T-helper 17 cell (primary cell): ENCODE data around the gene SLC7A8. TPM values are rescaled to one million over a fixed set of nuclear protein-coding genes. Genes with fewer than 3 reads are reported as not detected.

Experiments used
- ATAC-seq: fragments of 150-1000 bp; cut with Tn5 transposase; 2 replicates; pipeline ENCODE4 v1.10.0; 2021; ENCODE audit warnings: mild to moderate bottlenecking, moderate library complexity
- DNase-seq, 3 donors: peaks; one replicate each; pipeline versions ENCODE4 v3.0.0 to v3.0.0-alpha.2; 2020 to 2021
- H3K9me3 ChIP-seq: one replicate; pipeline ENCODE4 v1.7.0; 2013; ENCODE audit warnings: low read length, mild to moderate bottlenecking; ENCODE audit not compliant: control insufficient read depth, poor library complexity, severe bottlenecking
- H3K27ac Mint-ChIP-seq: one replicate; pipeline ENCODE4 v1.8.0; 2022; ENCODE audit warnings: mild to moderate bottlenecking, moderate library complexity, mixed read lengths
- H3K27me3 Mint-ChIP-seq: one replicate; pipeline ENCODE4 v1.8.0; 2022; ENCODE audit warnings: mixed read lengths
- H3K36me3 Mint-ChIP-seq: one replicate; pipeline ENCODE4 v1.8.0; 2022; ENCODE audit warnings: low read depth, mixed read lengths
- H3K4me1 Mint-ChIP-seq: one replicate; pipeline ENCODE4 v1.8.0; 2022; ENCODE audit warnings: mild to moderate bottlenecking, mixed read lengths
- H3K4me3 Mint-ChIP-seq: one replicate; pipeline ENCODE4 v1.8.0; 2022; ENCODE audit warnings: mild to moderate bottlenecking, moderate library complexity, mixed read lengths
- total RNA-seq, 4 donors: library from RNA in 2 of 4; stranded (reverse) in 2 of 4; gene quantifications; one replicate each; pipeline ENCODE4 v1.2.3 and lab custom pipeline; 2022 to 2026

SLC7A8 gene
- total RNA-seq, 2 donors from 2014 or later, result 2.0 to 2.5 TPM

DNA sequence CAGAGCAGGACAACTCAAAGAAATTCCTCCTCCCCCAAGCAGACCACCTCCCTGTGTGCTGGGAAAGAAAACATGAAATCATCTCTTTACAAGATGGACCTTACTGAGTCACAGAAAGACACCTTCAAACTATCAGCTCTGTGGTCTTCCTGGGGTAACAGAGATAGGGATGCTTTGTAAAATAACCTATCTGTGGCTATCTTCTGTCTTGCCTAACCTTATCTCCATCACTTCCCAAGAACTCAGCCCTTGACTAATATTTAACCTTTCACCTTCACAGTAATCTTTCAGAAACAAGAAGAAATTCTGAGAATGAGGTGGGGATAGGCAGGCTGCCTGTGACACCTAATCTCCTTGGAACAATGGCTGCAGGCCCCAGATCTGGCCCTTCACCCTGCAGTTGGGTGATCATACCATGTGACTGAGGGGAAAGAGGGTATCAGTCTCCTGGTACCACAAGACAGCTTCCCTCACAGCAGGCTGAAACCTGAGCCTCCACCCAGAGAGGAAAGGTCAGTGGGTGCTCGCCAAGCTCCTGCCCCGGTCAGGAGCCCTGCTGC is 37.0 kb downstream of the SLC7A8 start:
- no peak overlapping the region for H3K4me3 Mint-ChIP-seq
- ATAC-seq, result no peak
- no peak for DNase-seq
- H3K4me1 Mint-ChIP-seq, result peaks cover 2% of the 10 kb centered on the region
- H3K9me3 ChIP-seq, result no peaks in the 10 kb centered on the region
- H3K27me3 Mint-ChIP-seq, result peaks cover 44% of the 10 kb centered on the region
- peaks cover 5% of the 10 kb centered on the region for H3K36me3 Mint-ChIP-seq
- H3K27ac Mint-ChIP-seq, result no peak overlapping the region

DNA sequence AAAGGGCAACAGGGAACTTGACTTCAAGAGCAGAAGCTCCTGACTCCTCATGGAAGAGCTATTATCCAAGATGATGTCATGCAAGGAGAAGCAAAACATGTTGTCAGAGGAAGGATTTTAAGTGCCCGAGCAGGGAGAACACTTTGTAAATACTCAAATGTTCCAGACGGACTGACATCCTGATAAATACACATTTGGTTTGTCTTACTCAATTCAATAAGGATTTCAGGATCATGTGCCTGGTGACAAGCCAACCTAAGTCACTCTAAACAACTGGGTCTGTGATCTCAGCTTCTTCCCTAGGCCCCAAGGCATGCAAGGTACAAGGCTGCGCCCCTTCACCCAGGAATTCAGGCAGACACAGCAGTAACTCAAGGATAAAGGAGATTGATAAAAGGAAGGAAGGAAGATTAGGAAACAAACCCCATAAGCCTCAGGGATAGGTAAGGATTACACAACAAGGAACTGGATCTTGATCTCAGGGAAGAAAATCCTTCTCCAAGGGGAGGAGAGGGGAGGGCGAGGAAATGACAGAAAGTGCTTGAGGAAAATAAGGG is 37.6 kb downstream of the SLC7A8 start:
- Mint-ChIP-seq H3K4me1 (peaks cover 2% of the 10 kb centered on the region), H3K27ac (no peak overlapping the region), H3K4me3 (no peak overlapping the region), H3K36me3 (peaks cover 5% of the 10 kb centered on the region), H3K27me3 (peaks cover 38% of the 10 kb centered on the region)
- no peaks in the 10 kb centered on the region for H3K9me3 ChIP-seq
- DNase-seq (no peak), ATAC-seq (no peak)

DNA sequence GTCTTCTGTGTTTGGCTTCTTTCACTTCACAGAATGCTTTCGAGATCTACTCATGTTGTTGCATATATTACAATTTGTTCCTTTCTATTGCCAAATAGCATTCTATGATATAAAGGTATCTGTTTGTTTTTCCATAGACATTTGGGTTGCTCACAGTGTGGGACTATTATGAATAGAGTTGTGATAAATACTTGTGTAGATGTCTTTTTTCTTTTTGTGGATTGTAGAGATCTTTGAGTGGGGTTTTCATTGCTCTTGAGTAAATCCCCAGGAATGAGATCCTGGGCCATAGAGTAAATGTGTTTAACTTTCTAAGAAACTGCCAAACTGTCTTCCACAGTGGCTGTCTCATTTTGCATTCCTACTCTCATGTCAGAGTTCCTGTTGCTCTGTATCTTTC is 39.5 kb downstream of the SLC7A8 start:
- no peaks in the 10 kb centered on the region for H3K9me3 ChIP-seq
- H3K27ac Mint-ChIP-seq, result no peak overlapping the region
- peaks cover 2% of the 10 kb centered on the region for H3K4me1 Mint-ChIP-seq
- ATAC-seq (no peak), DNase-seq (no peak)
- peaks cover 3% of the 10 kb centered on the region for H3K36me3 Mint-ChIP-seq
- H3K27me3 Mint-ChIP-seq, result peaks cover 31% of the 10 kb centered on the region
- no peak overlapping the region for H3K4me3 Mint-ChIP-seq

DNA sequence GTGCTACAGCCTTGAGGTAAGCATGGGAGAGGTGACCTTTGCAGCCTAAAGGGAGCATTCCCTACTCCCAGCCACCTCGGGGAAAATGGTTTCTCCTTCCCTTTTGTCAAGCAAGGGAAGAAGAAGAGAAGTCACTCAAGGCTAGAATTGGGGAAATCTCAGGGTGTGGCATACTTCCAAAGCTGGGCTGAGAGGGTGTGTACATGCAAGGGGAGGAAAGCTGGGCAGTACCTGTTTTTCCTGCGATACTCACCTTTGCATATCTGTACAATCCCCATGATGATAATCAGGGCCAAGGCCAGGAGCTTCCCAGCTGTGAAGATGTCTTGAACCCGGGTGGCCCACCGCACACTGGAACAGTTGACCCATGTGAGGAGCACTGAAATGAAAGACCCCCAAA is 40.6 kb downstream of the SLC7A8 start:
- ATAC-seq, result no peak
- Mint-ChIP-seq H3K4me3 (no peak overlapping the region), H3K27me3 (peaks cover 26% of the 10 kb centered on the region), H3K27ac (no peak overlapping the region), H3K36me3 (peaks cover 3% of the 10 kb centered on the region), H3K4me1 (peaks cover 2% of the 10 kb centered on the region)
- no peaks in the 10 kb centered on the region for H3K9me3 ChIP-seq
- DNase-seq, result no peak

DNA sequence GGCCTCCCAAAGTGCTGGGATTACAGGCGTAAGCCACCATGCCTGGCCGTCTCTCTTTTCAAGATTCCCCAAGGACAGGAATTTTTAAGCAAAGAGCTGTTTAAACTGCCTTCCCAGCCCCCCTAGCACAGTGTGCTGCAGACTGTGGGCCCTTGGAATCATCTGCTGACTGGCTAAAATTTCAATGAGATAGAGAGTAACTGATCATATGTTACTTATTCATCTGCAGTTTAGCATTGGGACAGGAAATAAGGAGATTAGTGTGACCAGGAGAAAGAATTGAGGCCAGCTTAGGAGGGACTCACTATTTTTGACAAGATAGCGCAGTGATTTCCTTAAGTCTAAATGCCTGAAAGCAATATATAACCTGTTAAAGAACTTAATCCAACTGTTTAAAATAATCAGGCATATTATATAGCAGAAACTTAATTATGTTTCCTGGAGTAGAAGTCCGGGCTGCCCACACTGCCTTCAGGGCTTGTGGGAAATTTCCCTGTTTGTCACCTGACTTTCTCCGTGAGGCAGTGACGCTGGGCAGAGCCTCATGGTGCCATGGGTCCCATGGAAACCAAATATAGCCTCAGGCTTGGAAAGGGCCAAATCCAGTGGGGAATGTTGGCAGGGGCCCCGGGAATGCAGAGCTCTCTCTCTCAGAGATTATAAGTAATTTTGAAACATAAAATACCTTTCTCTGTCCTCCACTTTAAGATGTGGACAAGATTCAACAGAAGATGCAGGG is 41.6 kb downstream of the SLC7A8 start:
- Mint-ChIP-seq H3K27me3 (peaks cover 18% of the 10 kb centered on the region), H3K4me3 (no peak overlapping the region), H3K4me1 (peaks cover 2% of the 10 kb centered on the region), H3K36me3 (peaks cover under 1% of the 10 kb centered on the region), H3K27ac (no peak overlapping the region)
- ATAC-seq (no peak), DNase-seq (no peak)
- no peaks in the 10 kb centered on the region for H3K9me3 ChIP-seq

DNA sequence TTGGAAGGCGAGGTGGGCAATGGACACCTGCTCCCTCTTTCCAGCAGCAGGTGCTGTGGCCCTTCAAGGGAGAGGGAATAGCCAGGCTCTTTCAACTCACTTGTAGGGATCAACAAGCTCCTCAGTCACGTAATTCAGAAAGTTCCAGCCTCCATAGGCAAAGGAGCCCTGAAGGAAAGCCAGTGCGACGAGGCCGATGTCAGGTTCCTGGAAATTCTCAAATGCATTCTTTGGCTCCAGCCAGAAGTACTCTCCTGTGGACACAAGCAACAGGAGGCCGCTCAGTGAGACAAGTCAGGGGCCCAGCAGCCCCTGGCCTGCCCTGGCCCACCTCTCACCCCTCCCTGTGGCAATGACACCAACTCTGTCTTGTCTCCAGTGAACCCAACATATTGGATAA is 43.1 kb downstream of the SLC7A8 start:
- Mint-ChIP-seq H3K27ac (no peak overlapping the region), H3K4me1 (peaks cover 2% of the 10 kb centered on the region), H3K27me3 (peaks cover 11% of the 10 kb centered on the region), H3K36me3 (no peaks in the 10 kb centered on the region), H3K4me3 (no peak overlapping the region)
- DNase-seq (no peak), ATAC-seq (no peak)
- H3K9me3 ChIP-seq, result no peaks in the 10 kb centered on the region

DNA sequence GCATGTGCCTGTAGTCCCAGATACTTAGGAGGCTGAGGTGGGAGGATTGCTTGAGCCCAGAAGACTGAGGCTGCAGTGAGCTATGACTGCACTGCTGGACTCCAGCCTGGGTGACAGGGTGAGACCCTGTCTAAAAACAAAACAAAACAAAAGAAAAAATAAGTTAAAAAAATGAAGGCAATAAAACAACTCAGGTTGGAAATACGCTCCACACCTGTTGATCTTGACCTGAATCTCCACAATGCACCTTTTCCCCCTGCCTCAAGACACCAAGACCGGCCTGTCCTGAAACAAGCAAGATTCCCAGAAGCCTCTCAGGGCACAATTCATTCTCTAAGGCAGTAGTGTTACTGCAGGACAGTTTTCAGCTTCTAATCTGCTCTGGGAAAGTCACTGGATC is 43.6 kb downstream of the SLC7A8 start:
- DNase-seq (no peak), ATAC-seq (no peak)
- H3K27me3 Mint-ChIP-seq, result peaks cover 11% of the 10 kb centered on the region
- H3K4me3 Mint-ChIP-seq, result no peak overlapping the region
- H3K27ac Mint-ChIP-seq, result no peak overlapping the region
- no peaks in the 10 kb centered on the region for H3K9me3 ChIP-seq
- H3K36me3 Mint-ChIP-seq, result no peaks in the 10 kb centered on the region
- peaks cover 2% of the 10 kb centered on the region for H3K4me1 Mint-ChIP-seq

DNA sequence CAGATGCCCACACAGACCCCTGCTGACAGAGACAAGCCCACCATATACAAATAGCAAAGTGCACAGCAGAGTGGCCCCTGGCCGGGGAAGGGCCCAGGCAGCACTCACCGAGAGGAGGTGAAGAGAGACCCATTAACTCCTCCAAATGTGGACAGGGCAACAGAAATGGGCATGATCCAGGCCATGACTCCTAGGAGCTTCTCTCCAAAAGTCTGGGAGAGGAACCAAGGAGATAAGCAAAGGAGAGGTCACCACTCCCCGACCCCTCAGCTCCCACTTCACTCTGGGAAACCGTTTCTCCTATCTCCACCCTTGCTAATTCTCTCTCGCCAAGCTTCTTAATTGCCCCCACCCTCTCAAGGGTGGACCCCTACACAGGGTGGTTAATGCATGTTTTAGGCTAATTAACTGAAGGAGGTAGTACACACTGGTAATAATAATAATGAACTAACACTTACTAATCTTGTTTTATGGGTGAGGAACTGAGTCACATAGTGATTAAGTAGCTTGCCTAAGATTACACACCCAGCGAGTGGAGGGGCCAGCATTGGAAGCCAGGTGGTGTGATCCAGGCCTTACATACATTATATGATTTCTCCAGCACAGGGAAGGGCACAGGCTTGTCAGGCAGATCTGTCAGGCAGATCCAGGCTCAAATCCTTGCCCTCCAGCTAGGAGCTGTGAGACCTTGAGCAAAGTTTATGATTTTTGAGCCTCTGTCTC is 45.5 kb downstream of the SLC7A8 start:
- Mint-ChIP-seq H3K4me3 (no peak overlapping the region), H3K27ac (no peak overlapping the region), H3K4me1 (peaks cover 2% of the 10 kb centered on the region), H3K27me3 (peaks cover 11% of the 10 kb centered on the region), H3K36me3 (no peaks in the 10 kb centered on the region)
- ATAC-seq, result no peak
- no peaks in the 10 kb centered on the region for H3K9me3 ChIP-seq
- DNase-seq, result no peak

DNA sequence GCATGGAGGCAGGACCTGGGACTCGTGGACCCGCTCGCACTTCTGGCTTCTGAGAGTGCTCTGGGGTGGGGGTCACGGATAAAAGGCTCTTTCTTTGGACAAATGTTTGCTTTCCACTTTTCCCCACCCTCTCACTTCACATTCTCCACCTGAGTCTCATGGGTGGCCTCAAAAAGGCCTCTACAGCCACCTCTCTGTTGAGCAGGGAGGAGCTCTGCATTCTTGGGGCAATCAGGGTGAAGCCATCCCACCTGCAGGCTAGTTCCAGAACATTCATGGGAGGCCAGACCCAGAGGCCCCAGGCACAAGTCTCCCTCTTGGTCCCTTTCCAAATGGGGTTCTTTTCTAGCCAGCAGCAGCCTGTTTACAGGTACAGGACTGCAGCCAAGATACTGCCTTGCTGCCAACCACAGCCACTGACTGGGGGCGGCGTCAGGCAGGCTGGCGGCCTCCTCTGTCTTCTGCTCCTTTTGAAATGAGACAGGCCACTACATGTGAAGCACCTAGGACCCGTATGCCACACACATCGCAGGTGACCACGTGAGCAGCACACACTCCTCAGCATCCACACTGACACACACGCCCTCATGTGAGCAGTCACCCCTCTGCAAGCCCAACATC is 46.2 kb downstream of the SLC7A8 start:
- DNase-seq, result no peak

DNA sequence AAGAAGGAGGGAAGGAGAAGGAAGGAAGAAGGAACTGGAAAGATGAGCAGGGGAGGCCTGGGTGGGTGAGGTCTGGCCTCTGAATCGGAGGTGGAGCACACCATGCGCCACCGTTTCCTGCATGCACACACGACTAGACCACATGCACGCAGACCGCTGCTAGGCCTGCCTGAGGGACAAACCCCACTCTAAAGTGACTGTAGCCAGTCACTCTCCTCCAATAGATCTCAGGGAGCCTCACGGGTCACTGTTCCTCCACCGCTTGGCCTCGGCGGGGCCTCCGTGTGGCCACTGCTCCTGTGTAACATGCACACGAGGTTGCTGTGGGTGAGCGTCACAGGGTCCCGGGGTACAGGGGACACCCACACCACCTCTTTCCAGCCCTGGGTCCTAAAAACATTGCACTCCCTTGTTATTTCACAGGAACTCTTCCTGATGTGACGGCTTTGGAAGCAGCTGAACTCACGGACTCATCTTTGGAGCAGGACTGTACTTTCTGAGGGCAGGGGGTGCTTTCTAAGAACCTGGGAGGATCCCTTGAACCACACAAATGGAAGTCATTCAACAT is 46.8 kb downstream of the SLC7A8 start:
- Mint-ChIP-seq H3K27ac (no peak overlapping the region), H3K4me3 (no peak overlapping the region)

More for the DNA sequence above, 46.2 kb downstream of the SLC7A8 start:
- Mint-ChIP-seq H3K36me3 (no peaks in the 10 kb centered on the region), H3K4me1 (peaks cover 2% of the 10 kb centered on the region), H3K4me3 (no peak overlapping the region), H3K27me3 (peaks cover 11% of the 10 kb centered on the region), H3K27ac (no peak overlapping the region)
- no peaks in the 10 kb centered on the region for H3K9me3 ChIP-seq
- ATAC-seq, result no peak

DNA sequence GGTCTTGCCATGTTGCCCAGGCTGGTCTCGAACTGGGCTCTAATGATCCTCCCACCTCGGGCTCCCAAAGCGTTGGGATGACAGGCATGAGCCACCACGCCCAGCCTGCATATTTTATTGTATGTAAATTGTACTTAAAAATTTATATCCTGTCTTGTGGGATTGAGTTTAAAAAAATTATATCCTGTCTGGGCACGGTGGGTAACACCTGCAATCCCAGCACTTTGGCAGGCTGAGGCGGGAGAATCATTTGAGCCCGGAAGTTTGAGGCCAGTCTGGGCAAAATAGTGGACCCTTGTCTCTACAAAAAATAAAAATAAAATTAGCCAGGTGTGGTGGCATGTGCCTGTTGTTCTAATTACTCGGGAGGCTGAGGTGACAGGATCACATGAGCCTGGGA is 50.5 kb downstream of the SLC7A8 start:
- no peaks in the 10 kb centered on the region for H3K9me3 ChIP-seq
- Mint-ChIP-seq H3K27me3 (peaks cover 31% of the 10 kb centered on the region), H3K4me3 (no peak overlapping the region), H3K4me1 (peaks cover 5% of the 10 kb centered on the region), H3K27ac (no peak overlapping the region), H3K36me3 (peaks cover 3% of the 10 kb centered on the region)
- DNase-seq (no peak), ATAC-seq (no peak)

More for the DNA sequence above, 46.8 kb downstream of the SLC7A8 start:
- H3K36me3 Mint-ChIP-seq, result no peaks in the 10 kb centered on the region
- DNase-seq, result no peak
- H3K9me3 ChIP-seq, result no peaks in the 10 kb centered on the region
- ATAC-seq, result no peak
- H3K4me1 Mint-ChIP-seq, result peaks cover 2% of the 10 kb centered on the region
- H3K27me3 Mint-ChIP-seq, result peaks cover 11% of the 10 kb centered on the region

DNA sequence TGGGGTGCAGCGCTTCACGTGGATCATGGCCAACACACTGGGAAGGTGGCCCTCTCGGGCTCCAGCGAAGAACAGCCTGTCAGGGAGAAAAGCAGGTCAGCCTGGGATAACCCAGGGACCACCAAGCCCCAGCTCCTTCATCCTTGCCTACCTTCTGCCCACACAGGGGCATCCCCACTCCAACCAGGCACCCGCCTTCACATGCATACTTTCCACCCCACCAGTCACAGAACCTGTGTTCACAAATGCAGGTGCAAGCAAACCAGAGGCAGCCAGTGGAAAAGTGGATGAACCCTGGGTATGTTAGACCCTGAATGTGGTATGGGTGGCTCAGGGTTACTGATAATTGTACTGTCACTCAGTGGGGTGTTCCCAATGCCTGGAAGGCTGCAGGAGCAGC is 52.0 kb downstream of the SLC7A8 start:
- Mint-ChIP-seq H3K4me1 (peaks cover 7% of the 10 kb centered on the region), H3K27me3 (peaks cover 31% of the 10 kb centered on the region), H3K4me3 (no peak overlapping the region), H3K36me3 (peaks cover 3% of the 10 kb centered on the region), H3K27ac (no peak overlapping the region)
- H3K9me3 ChIP-seq, result no peaks in the 10 kb centered on the region
- DNase-seq (no peak), ATAC-seq (no peak)

DNA sequence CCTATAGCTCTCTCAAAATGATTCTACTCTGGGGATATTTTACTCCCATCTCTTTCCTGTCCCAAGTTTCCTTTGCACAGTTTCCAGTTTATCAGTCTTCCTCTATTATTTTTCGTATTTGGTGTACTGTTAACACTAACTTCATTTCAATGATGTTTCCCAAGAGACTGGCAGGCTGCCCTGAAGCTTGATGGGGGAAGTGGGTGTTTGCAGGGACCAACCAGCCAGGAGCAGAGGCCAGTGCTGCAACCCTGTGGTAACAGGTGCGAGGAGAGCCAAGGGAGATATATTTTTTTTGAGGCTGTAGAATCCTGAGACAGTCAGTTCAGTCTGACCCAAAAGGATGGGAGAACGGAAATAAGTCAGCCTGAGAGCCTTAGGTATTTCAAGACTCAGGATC is 52.6 kb downstream of the SLC7A8 start:
- peaks cover 3% of the 10 kb centered on the region for H3K36me3 Mint-ChIP-seq
- peaks cover 26% of the 10 kb centered on the region for H3K27me3 Mint-ChIP-seq
- ATAC-seq, result no peak

More for the DNA sequence above, 52.6 kb downstream of the SLC7A8 start:
- Mint-ChIP-seq H3K27ac (no peak overlapping the region), H3K4me3 (no peak overlapping the region), H3K4me1 (peaks cover 5% of the 10 kb centered on the region)
- H3K9me3 ChIP-seq, result no peaks in the 10 kb centered on the region
- DNase-seq, result no peak
